Erythroblast (primary cell): ENCODE measurements around the gene MED10.

ENCODE experiments used
- DNase-seq, 2 experiments: peaks; one replicate each; lab custom pipeline; 2025; lab: John Stamatoyannopoulos, UW
- GATA1 ChIP-seq: IDR thresholded peaks from 2 replicates; pipeline ENCODE4 v1.6.1; 2011; ENCODE audit warnings: low read depth, mild to moderate bottlenecking, control low read depth, low read length, moderate library complexity
- POLR2A ChIP-seq: IDR thresholded peaks from 2 replicates; pipeline ENCODE4 v1.6.1; 2011; ENCODE audit warnings: mild to moderate bottlenecking, low read length

Gene MED10

DNA sequence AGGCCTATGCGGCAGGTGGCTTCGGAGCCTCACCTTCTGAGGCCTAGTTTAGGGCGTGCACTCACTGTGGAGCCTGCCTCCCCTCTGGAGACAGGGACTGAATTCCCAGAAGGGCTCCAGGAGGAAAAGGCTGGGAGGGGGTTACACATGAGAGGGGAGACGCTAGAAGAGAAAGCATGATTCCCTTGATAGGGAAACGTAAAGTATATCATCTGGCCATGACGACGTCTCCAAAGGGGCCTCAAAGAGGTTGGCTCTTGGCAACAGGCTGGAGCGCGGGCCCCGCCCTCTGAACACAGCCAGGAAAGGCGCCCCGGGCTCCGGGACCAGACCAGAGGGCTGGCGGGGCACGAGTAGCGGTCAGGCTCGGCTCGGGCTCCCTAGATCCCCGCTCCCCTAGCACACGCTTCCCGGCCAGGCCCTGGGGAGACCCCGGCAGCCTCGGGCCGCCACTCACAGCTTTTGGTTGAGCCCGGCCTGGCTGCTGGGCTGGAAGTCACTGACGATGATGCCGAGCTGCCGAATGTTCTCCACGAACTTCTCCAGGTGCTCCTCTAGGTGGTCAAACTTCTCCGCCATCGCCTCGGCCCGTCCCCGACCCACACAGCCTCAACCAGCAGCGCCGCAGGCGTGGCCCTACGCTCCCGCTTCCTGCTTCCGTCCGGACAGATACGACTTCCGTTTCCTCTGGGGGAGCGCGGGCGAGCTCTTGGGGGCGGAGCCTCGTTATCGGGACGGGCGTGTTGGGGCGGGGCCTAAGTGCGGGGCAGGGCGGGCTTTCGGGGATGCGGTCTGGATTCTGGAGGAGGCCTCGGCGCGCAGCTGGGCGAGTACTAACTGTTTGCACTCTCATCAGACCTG lies at the start of gene MED10:
Gene MED10 (minus strand): TSS at position 643 of the 861 bp plus-strand sequence. CDS start 64 bp downstream, at position 579.
- TF ChIP-seq POLR2A: peak; percentile 92
- TF ChIP-seq GATA1: no peak
- DNase-seq: peak; percentile 97

GRCh38 chr5:6427694-6428093 lies 49.3 kb upstream of the MED10 start:
- DNase-seq: no peak
- TF ChIP-seq GATA1 (no peak), POLR2A (no peak)

DNA sequence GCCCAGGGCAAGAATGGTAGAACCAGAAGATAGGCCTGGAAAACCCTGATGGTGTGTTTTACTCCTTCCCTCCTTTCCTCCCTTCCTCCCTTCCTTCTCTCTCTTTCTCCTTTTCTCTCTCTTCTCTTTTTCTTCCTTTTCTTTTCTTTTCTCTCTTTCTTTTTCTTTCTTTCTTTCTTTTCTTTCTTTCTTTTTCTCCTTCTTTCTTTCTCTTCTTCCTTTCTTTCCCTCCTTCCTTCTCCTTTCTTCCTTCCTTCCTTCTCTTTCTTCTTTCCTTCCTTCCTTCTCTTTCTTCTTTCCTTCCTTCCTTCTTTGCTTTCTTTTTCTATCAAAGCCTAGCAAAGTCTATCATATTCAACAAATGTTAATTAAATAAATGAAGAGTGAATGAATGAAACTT lies 46.4 kb upstream of the MED10 start:
- TF ChIP-seq GATA1 (no peak), POLR2A (no peak)
- no peak for DNase-seq

DNA sequence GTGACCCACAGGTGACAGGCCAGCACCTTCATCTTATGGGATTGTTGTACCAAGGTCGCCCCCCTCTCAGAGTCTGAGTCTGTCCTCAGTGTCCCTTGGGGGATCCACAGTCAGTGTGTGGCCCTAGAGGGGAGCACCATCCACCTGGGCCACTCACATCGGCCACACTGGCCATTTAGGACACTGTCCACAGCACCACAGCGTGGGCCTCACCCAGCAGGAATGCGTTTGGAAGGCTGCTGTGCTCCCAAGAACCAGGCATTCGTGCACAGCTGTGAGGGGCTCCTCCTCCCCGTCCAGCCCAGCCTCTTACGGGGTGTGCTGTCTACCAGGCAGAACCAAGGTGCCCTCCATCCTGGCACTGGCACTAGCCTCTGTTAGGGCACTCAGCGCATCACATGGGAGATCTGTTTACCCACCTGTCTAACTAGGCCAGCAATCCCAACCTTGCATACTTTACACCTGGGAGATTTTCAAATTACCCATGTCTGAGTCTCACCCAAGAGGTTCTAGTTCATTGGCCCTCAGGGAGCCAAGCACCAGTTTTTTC lies 45.8 kb upstream of the MED10 start:
- TF ChIP-seq POLR2A (no peak), GATA1 (no peak)
- no peak for DNase-seq

DNA sequence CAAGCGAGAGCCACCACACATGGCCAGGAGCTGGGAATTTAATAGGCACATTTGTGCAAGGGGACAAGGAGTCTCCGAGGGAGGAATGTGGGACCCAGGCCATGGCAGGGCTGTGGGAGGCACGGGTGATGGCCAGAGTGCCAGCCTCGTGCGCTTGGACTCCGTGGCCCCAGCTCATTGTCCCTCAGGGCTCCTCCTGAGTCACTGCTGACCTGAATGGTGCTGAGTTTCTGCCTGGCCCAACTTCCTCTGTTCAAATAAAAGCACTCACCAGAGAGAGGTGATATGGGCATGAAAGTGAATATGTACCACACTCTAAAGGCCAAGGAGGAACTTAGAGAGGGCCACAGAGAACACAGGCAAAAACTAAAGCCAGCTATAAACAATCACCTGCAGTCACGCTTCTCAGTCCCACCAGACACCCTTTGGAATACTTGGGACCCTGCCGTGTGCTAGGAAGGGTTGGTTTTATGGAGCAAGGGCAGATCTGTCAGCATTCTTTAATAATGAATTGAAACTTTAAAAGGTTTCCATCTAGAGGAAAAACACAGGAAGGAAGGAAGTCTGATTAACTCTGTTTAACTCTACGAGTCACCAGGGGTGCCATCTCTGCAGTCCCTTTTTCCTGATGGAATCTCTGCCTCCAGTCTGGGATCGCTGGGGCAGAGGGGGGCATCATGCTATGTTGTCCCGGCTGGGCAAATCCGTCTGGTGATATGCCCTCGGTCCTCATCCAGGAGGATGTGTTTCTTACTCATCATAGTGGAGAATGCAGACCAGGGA lies 45.2 kb upstream of the MED10 start:
- no peak for DNase-seq
- TF ChIP-seq POLR2A: no peak
- no peak for TF ChIP-seq GATA1

DNA sequence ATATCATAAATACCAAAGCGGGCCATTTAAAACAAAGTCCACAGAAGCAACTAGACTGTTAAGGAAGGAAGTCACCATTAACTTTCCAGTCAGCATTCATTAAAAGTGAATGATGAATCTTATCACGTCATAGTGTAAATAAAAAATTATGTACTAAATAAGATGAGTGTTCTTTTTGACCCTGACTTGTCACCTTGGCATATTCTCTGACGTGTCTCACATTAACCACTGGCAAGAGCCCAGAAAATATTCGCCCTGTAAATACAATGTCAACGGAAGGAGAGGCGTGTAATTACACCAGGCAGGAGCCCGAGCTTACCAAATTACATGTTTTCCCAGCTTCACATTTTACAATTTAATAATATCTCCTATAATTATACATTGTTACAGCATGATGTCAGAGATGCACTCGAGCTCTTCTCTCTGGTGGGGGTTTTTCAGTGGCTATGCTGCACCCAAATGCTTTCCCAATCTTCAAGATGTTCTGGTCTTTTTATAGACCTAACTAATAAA lies 41.0 kb upstream of the MED10 start:
- DNase-seq: no peak
- TF ChIP-seq POLR2A (no peak), GATA1 (no peak)

GRCh38 chr5:6418679-6419276 lies 40.4 kb upstream of the MED10 start:
- no peak for TF ChIP-seq GATA1
- no peak for TF ChIP-seq POLR2A
- DNase-seq: no peak

DNA sequence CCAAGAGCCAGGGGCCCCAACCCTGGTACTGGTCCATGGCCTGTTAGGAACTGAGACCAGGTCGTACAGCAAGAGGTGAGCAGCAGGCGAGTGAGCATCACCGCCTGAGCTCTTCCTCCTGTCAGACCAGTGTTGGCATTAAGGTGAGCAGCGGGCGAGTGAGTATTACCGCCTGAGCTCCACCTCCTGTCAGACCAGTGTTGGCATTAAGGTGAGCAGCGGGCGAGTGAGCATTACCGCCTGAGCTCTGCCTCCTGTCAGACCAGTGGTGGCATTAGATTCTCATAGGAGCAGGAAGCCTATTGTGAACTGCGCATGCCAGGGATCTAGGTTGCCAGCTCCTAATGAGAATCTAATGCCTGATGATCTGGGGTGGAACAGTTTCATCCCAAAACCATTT lies 39.3 kb upstream of the MED10 start:
- TF ChIP-seq GATA1 (no peak), POLR2A (no peak)
- DNase-seq: no peak

DNA sequence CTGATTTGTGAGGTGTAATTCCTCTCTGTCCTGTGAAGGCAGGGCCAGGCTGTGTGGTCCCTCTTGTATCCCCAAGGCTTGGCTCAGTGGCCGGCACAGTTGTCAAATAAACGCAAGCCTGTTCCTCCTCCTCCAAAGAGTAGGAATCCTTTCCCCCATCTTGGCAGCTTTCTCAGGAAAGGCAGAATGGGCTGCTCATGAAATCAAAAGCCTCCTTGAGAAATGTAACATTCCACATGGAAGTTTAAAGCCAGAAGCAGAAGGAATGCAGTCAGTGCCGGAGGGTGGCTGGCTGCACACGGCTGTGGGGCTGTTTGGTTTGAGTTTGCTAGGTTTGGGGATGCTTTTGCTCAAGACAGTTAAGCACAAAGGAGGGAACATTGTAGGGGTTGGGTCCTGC lies 34.5 kb upstream of the MED10 start:
- no peak for DNase-seq
- TF ChIP-seq POLR2A (no peak), GATA1 (no peak)

DNA sequence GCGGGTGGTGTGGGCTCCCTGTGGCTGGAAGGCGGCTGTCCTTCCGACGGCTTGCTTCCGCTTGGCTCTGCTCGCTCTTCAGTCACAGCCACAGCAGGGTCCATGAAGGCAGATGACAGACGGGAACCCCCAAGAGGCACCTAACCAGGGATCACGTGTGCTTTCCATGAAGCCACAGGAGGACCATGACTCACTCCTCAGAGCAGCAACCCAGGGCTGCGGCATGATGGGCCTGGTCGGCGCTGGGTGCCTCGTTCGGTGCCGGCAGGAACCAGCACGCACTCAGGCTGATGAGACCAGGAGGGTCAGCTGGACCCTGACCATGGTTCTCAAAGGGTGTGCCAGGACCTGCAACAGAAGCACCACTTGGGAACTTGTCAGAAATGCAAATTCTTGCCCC lies 32.8 kb upstream of the MED10 start:
- no peak for DNase-seq
- no peak for TF ChIP-seq POLR2A
- no peak for TF ChIP-seq GATA1

- DNase-seq: no peak
- no peak for TF ChIP-seq GATA1
- no peak for TF ChIP-seq POLR2A
Observed at GRCh38 chr5:6410421-6410820, 32.1 kb upstream of the MED10 start.

DNA sequence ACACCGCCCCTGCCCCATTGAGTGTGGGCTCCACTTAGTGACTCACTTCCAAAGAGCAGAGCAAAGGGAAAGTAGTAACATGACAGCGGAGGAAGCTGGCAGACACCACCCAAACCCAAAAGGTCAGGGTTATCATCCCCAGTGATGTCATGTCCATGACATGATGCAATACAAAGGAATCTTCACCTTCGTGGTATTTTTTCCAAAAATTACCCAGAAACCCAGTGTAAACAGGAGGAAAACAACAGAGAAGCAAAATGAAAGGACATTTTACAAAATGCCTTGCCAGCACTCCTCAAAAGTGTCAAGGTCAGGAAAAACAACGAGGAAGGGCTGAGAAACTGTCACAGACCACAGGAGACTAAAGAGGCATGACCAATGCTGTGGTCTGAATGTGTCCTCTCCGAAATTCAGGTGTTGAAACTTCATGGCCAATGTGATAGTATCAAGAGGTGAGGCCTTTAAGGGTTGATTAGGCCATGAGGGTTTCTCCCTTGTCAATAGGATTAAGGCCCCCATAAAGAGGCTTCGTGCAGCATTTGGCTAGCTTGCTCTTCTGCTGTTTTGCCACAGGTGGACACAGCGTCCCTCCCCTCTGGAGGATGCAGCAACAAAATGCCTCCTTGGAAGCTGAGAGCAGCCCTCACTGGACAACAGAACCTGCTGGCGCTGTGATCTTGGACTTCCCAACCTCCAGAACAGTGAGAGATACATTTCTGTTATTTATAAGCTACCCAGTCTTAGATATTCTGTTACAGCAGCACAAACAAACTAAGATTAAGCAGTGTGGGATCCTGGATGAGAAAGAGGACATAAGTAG lies 30.5 kb upstream of the MED10 start:
- no peak for TF ChIP-seq POLR2A
- TF ChIP-seq GATA1: no peak
- peak; percentile 25 to 47 for DNase-seq

DNA sequence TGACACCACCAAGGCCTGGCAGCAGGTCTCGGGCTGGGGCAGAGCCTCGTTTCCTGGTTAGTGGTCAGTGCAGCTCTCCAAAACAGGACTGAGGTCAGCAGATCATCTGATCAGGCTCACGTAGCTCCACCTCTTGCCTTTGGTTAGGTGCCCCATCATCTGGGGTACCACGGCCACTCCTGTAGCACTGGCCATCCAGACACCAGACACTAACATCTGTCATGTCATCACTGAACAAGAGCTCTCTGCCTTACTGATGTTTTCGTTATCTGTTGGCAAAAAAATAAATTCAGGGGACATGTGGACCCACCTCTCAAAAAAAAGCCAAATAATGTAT lies 29.9 kb upstream of the MED10 start:
- TF ChIP-seq GATA1 (no peak), POLR2A (no peak)
- peak in 1 of 2 experiments; percentile 31 for DNase-seq
